CMK (cell line): Measurements from ENCODE around the gene STAT5B.
"Not testable (repeated sequence)": the region's sequence is repeated elsewhere in the genome, so short reads cannot be mapped to it uniquely, and the experiment has no call there.

ENCODE experiments used
- DNase-seq: peaks from one replicate; pipeline ENCODE4 v3.0.0-alpha.2; 2010; ENCODE audit warnings: low read depth

The STAT5B gene

GRCh38 chr17:42305543-42306384 lies 29.6 kb upstream of the STAT5B start:
- no peak for DNase-seq

DNA sequence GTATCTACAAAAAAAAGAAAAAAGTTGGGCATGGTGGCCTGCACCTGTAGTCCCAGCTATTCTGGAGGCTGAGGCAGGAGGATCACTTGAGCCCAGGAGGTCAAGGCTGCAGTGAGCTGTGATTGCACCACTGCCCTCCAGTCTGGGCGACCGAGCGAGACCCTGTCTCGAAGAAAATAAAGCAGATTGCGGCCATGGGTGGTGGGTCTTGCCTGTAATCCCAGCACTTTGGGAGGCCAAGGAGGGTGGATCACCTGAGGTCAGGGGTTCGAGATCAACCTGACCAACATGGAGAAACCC lies 28.8 kb upstream of the STAT5B start:
- not testable (repeated sequence) for DNase-seq

- DNase-seq = no peak
Observed at GRCh38 chr17:42304187-42305030, 28.2 kb upstream of the STAT5B start.

DNA sequence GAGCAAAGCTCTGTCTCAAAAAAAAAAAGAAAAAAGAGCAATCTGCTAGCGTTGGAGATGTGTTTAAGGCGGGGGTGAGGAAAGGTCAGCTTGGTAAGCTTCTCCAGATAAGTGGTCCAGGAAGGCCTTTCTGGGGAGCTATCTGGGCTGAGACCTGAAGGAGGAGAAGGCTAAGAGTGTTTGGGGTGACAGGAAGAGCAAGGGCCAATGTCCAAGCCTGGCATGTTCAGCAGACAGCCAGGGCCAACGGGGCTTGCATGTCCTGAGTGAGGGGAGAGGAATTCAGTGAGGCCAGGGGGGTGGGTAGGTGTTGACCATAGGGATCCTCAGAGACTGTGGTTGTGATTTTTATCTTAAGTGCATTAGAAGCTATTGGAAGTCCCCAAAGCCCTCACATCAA lies 27.5 kb upstream of the STAT5B start:
- DNase-seq = no peak

GRCh38 chr17:42301022-42301421 lies 24.8 kb upstream of the STAT5B start:
- DNase-seq = no peak

- DNase-seq = not testable (repeated sequence)
Observed at GRCh38 chr17:42299913-42300312, 23.7 kb upstream of the STAT5B start.

- DNase-seq = not testable (repeated sequence)
Observed at GRCh38 chr17:42299361-42299760, 23.2 kb upstream of the STAT5B start.

- DNase-seq = not testable (repeated sequence)
Observed at GRCh38 chr17:42297775-42298174, 21.6 kb upstream of the STAT5B start.

DNA sequence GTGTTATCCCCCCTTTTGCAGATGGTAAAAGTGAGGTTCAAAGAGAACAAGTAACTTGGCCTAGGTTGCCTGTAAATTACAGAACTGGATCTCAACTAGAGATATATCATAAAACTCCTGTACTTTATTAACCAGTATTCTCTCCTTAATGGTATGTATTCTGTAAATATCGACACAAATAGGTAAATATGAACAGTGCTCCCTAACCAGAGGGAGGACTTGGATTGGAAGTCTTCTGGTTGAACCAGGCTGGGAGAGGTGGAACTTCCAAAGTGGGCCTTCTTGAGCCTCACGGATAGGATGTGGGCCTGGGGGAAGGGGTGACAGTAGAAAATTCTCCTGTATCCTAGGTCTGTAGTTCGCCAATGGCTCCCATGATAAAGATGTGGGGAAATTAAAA lies 19.8 kb upstream of the STAT5B start:
- no peak for DNase-seq

DNA sequence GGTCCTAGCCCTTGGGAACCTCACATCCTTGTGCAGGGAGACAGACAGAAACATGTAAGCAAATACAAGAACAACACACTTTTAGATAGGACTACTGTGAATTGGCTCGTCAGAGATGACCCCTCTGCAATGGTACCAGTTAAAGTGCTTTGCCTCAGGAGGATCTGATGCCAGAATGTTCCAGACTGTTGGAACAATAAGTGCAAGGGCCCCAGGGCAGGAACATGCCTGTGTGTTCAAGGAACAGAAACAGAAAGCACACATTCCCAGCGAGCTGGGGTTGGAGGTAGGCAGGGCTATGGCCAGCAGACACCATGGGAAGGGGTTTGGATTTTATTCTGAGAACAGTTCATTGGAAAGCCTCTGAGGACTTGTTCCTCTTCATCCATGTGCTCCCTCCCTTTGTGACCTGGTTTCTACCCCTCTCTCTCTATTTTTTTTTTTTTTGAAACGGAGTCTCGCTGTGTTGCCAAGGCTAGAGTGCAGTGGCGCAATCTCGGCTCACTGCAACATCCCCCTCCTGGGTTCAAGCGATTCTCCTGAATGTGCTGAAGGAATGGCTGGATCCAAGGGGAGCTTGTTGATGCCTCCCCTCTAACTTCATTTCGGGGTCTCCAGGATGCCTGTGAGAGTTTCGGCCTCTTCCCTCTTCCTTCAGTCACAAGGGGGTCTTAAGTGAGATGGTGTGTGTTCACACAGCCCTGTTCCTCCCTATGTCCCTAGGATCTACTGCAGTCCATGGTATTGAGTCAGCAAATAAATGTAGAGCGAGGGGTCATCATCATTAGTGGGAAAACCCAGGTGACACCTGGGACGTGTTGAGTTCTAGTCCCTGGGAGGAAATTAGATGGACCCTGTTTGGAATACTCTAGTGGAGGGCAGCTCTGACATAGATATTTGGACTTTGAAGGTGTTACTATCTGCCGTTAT lies 18.5 kb upstream of the STAT5B start:
- DNase-seq = no peak

DNA sequence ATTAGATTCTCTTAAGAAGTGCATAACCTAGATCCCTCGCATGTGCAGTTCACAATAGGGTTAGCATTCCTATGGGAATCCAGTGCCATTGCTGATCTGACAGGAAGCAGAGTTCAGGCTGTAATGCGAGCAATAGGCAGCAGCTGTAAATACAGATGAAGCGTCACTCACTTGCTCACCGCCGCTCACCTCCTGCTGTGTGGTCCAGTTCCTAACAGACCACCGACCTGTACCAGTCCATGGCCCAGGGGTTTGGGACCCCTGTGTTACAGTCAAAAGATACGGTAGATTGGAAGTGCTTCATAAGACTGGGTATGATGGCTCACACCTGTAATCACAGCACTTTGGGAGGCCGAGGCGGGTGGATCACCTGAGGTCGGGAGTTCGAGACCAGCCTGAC lies 14.9 kb upstream of the STAT5B start:
- DNase-seq = no peak

- no peak for DNase-seq
Observed at GRCh38 chr17:42290577-42290976, 14.4 kb upstream of the STAT5B start.

GRCh38 chr17:42289611-42290181 lies 13.5 kb upstream of the STAT5B start:
- DNase-seq = no peak

DNA sequence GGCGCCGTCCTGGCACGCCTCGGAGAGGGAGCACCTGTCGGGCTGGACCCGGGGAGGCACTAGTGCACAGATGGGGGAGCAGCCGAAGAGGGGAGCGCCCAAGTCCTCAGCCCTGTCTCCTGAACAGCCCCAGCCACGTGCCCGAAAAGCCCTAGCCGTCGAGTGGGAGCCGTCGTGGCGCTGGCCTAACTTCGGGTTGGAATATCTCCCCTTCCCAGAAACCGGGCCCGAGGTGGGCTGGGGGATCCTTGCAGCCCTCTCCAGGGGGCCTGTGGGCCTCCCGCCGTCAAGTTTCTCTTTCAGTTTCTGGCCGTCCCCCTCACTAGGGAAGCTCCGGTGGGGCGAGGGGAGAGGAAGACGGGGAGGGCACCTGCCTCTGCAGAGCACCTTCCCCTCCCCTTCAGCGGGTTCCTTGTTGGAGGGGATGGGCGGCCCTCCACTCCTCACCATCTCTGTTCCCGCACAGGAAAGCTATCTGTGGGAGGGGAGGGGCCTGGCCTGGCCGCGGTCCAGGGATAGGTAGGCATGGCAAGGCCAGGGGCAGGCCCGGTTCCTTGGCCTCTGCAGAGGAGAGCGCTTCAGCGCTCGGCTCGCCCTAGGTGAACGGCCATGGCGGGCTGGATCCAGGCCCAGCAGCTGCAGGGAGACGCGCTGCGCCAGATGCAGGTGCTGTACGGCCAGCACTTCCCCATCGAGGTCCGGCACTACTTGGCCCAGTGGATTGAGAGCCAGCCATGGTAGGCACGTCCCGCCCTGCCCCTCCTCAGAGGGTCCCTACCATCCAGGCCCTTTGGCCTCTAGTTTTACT lies 12.8 kb upstream of the STAT5B start:
- DNase-seq = peak; percentile 71

- no peak for DNase-seq
Observed at GRCh38 chr17:42287977-42288802, 12.0 kb upstream of the STAT5B start, which contains the start of gene STAT5A. Gene STAT5A (plus strand): TSS chr17:42288498. CDS start chr17:42289412, 914 bp downstream.

GRCh38 chr17:42287305-42287976 lies 11.2 kb upstream of the STAT5B start:
- DNase-seq = peak; percentile 56

- DNase-seq = no peak
Observed at GRCh38 chr17:42286411-42287221, 10.4 kb upstream of the STAT5B start.

GRCh38 chr17:42285346-42286050 lies 9.3 kb upstream of the STAT5B start:
- DNase-seq = no peak
